ENCODE measurements around the gene KCNK15.
"Not testable (repeated sequence)": the region's sequence is repeated elsewhere in the genome, so short reads cannot be mapped to it uniquely, and the experiment has no call there.

KCNK15 gene

GRCh38 chr20:44761423-44761822 is 15.8 kb downstream of the KCNK15 start:
- DNase-seq (ENCODE audit: low spot score) = no peak
- no peak for TF ChIP-seq CTCF (IDR thresholded peaks at IDR 0.05; ENCODE audit: extremely low read depth, missing control alignments)

- no peak for TF ChIP-seq CTCF (IDR thresholded peaks at IDR 0.05; ENCODE audit: extremely low read depth, missing control alignments)
- DNase-seq (ENCODE audit: low spot score) = no peak
Observed at GRCh38 chr20:44762466-44763140, 16.9 kb downstream of the KCNK15 start.

- DNase-seq (ENCODE audit: low spot score) = not testable (repeated sequence)
Observed at GRCh38 chr20:44763798-44764197, 18.1 kb downstream of the KCNK15 start.

- no peak for TF ChIP-seq CTCF (IDR thresholded peaks at IDR 0.05; ENCODE audit: extremely low read depth, missing control alignments)
- DNase-seq (ENCODE audit: low spot score) = no peak
Observed at GRCh38 chr20:44765091-44765490, 19.4 kb downstream of the KCNK15 start.

GRCh38 chr20:44765701-44766347 is 20.2 kb downstream of the KCNK15 start:
- TF ChIP-seq CTCF (IDR thresholded peaks at IDR 0.05; ENCODE audit: extremely low read depth, missing control alignments) = no peak
- DNase-seq (ENCODE audit: low spot score) = no peak

GRCh38 chr20:44768256-44768655 is 22.6 kb downstream of the KCNK15 start:
- no peak for DNase-seq (ENCODE audit: low spot score)
- no peak for TF ChIP-seq CTCF (IDR thresholded peaks at IDR 0.05; ENCODE audit: extremely low read depth, missing control alignments)

- DNase-seq (ENCODE audit: low spot score) = no peak
Observed at GRCh38 chr20:44768854-44769480, 23.3 kb downstream of the KCNK15 start.

More at GRCh38 chr20:44768854-44769480, 23.3 kb downstream of the KCNK15 start:
- no peak for TF ChIP-seq CTCF (IDR thresholded peaks at IDR 0.05; ENCODE audit: extremely low read depth, missing control alignments)

Data from GM20000 (cell line).